ENCODE results near the gene RASSF7.

RASSF7 gene

GRCh38 chr11:551596-551995, 9.2 kb upstream of the RASSF7 start:
- no peak for DNase-seq (ENCODE audit: low read depth in 2 of 2)

- DNase-seq (ENCODE audit: low read depth in 2 of 2), result no peak
Observed at GRCh38 chr11:553083-553987, 7.4 kb upstream of the RASSF7 start.

- DNase-seq (ENCODE audit: low read depth in 2 of 2), result no peak
Observed at GRCh38 chr11:553988-554340, 6.8 kb upstream of the RASSF7 start.

GRCh38 chr11:554428-555226, 6.1 kb upstream of the RASSF7 start:
- peak; percentile 36 to 69 for DNase-seq (ENCODE audit: low read depth in 2 of 2)

- no peak for DNase-seq (ENCODE audit: low read depth in 2 of 2)
Observed at GRCh38 chr11:555227-555779, 5.5 kb upstream of the RASSF7 start.

- no peak for DNase-seq (ENCODE audit: low read depth in 2 of 2)
Observed at GRCh38 chr11:555780-556661, 4.7 kb upstream of the RASSF7 start.

GRCh38 chr11:556662-557256, 4.0 kb upstream of the RASSF7 start:
- no peak for DNase-seq (ENCODE audit: low read depth in 2 of 2)

GRCh38 chr11:557328-558132, 3.2 kb upstream of the RASSF7 start:
- no peak for DNase-seq (ENCODE audit: low read depth in 2 of 2)

GRCh38 chr11:558503-558902, 2.3 kb upstream of the RASSF7 start:
- DNase-seq (ENCODE audit: low read depth in 2 of 2), result no peak

- DNase-seq (ENCODE audit: low read depth in 2 of 2), result no peak
Observed at GRCh38 chr11:559020-559620, 1.6 kb upstream of the RASSF7 start.

- DNase-seq (ENCODE audit: low read depth in 2 of 2), result no peak
Observed at GRCh38 chr11:559712-560304, 962 bp upstream of the RASSF7 start.

- DNase-seq (ENCODE audit: low read depth in 2 of 2), result no peak
Observed at GRCh38 chr11:561148-562003, 606 bp downstream of the RASSF7 start.

- no peak for DNase-seq (ENCODE audit: low read depth in 2 of 2)
Observed at GRCh38 chr11:562046-562645, 1.4 kb downstream of the RASSF7 start.

- no peak for DNase-seq (ENCODE audit: low read depth in 2 of 2)
Observed at GRCh38 chr11:563066-563811, 2.5 kb downstream of the RASSF7 start.

- DNase-seq (ENCODE audit: low read depth in 2 of 2), result no peak
Observed at GRCh38 chr11:563812-564578, 3.2 kb downstream of the RASSF7 start.

GRCh38 chr11:565921-566509, 5.2 kb downstream of the RASSF7 start:
- DNase-seq (ENCODE audit: low read depth in 2 of 2), result no peak
